ENCODE results near the gene RABAC1. TPM values are rescaled to one million over a fixed set of nuclear protein-coding genes. Genes with fewer than 3 reads are reported as not detected.

The RABAC1 gene
- total RNA-seq, 1 experiment from 2014 or later: 231 TPM

DNA sequence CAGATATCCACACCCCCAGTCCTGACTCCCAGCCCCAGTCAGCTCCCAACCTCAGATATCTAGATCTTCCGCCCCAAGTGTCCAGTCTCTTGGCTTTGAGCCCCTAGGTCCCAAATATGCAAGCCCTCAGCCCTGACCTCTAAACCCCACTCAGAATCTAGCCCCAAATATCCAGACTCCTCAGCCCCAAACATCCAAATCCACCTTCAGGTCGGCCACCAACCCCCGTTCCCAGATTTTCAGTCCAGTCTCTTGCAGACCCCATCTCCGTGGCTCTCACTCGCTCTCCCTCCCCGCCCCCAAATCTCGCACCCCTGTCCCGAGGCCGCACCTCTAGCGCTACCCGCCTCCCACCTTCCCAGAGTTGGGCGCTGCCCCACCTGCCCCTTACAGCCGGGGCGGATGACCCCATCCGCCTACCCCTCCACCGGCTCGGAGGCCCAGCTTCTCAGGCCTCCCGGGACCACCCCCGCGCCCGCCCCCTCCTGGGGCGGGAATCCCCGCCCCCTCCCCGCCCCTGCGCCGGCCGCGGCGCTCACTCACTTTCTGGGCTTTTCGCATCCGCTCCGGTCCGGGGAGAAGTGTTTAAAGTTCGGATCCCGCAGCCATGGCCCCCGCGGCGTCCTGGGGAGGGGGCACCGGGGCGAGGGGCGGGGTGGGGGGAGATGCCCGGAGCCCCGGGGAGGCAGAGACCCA, 31.5 kb downstream of the RABAC1 start:
- Histone ChIP-seq H3K4me3 (no peak overlapping the region), H3K9me3 (no peaks in the 10 kb centered on the region), H3K27me3 (peaks cover 65% of the 10 kb centered on the region), H3K36me3 (no peaks in the 10 kb centered on the region)
- DNase-seq: no peak

DNA sequence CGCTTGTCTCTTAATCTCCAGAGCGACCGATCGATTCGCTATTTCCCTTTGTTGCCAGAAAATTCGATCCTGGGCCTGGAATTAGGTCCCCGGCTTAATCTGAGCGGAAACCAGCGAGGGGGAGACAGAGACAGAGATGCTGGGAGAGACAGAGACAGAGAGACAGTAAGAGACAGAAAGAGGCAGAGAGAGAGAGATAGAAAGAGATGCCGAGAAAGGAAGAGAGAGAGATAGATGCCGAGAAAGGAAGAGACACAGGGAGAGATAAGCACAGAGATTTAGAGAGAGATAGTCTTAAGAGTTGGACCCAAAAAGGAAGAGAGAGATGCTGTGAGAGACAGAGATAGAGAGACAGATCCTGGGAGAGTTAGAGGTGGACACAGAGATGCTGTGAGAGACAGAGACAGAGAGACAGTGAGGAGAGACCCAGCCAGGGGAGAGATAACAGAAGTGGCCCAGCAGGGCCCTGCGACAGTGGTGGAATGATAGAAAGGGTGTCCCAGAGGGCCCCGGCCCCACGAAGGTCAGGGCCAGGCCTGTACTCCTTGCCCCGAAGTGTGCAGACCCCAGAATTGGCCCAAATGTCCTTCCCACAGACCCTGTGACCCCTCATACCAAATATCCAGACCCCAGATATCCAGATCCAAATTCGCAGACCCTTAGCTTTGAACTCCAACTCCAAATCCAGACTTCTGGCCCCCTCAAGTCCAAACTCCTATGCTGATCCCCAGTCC, 32.2 kb downstream of the RABAC1 start:
- H3K36me3 ChIP-seq: no peaks in the 10 kb centered on the region
- DNase-seq: no peak
- H3K9me3 ChIP-seq: no peaks in the 10 kb centered on the region
- peaks cover 70% of the 10 kb centered on the region for H3K27me3 ChIP-seq
- no peak overlapping the region for H3K4me3 ChIP-seq

DNA sequence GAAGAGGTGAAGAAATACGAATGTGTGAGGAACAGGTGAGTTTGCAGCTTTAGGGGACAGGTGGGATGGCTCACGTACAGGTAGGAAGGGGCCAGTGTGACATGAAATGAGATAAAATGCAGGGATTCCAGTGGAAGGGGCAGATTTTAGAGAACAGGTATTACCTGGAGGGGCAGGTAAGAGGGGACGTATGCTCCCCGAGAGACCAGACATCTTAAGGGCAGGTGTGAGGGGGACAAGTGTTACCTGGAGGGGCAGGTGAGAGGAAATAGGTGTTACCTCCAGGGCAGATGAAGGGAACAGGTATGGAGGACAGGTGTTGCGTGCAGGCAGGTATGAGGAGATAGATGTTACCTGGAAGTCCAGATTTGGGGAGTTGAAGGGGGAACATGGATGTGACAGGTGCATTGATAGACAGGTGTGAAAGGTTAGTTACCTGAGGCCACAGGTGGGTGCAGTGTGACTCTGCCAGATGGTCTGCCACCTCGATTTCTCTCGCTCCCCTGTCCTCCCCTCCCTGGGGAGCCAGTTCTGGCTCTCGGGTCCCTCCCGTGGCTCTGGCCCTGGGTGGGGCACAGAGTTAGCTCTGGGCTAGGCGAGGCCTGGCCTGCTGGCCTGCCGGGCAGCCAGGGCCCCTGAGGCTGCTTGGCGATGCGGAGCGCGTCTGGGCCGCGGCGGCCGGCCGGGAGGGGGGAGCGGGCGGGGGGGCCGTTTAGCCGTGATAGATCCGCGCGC, 32.9 kb downstream of the RABAC1 start:
- Histone ChIP-seq H3K36me3 (no peaks in the 10 kb centered on the region), H3K9me3 (no peaks in the 10 kb centered on the region), H3K4me3 (no peak overlapping the region), H3K27me3 (peaks cover 65% of the 10 kb centered on the region)
- no peak for DNase-seq

DNA sequence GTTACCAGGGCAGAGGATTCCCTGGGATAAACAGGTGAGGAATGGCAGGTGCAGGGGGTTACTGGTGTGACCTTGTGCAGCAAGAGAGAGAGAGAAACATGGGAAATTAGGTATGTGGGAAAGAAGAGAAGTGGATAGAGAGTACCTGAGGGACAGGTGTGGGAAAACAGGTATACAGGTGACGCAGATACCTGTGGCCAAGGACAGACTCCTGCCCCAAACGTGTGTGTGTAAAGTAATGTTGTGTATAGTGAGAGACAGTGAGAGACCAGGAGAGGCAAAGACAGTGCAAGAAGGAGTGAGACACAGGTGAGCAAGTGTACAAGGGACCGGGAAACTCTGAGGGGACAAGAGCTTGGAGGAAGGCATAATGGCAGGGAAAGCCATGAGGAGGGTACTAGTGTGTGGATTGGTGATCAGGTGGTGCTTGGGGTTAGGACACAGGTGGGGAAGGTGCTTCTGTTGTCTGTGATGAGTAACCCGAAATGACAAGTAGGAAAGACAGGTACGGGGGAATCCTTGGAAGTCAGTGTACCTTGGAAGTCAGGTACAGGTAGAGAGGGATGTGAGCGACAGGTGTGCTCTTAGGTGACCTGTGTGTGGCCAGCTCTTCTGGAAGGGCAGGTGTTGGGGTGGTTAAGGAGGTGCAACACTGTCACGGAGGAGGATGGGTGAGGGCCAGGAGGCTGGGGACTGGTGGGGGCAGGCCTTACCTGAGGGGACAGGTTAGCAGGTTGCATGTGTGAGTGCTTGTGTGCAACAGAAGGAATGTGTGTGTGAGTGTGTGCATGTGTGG, 33.7 kb downstream of the RABAC1 start:
- DNase-seq: no peak
- Histone ChIP-seq H3K27me3 (peaks cover 57% of the 10 kb centered on the region), H3K36me3 (no peaks in the 10 kb centered on the region), H3K9me3 (no peaks in the 10 kb centered on the region), H3K4me3 (no peak overlapping the region)

DNA sequence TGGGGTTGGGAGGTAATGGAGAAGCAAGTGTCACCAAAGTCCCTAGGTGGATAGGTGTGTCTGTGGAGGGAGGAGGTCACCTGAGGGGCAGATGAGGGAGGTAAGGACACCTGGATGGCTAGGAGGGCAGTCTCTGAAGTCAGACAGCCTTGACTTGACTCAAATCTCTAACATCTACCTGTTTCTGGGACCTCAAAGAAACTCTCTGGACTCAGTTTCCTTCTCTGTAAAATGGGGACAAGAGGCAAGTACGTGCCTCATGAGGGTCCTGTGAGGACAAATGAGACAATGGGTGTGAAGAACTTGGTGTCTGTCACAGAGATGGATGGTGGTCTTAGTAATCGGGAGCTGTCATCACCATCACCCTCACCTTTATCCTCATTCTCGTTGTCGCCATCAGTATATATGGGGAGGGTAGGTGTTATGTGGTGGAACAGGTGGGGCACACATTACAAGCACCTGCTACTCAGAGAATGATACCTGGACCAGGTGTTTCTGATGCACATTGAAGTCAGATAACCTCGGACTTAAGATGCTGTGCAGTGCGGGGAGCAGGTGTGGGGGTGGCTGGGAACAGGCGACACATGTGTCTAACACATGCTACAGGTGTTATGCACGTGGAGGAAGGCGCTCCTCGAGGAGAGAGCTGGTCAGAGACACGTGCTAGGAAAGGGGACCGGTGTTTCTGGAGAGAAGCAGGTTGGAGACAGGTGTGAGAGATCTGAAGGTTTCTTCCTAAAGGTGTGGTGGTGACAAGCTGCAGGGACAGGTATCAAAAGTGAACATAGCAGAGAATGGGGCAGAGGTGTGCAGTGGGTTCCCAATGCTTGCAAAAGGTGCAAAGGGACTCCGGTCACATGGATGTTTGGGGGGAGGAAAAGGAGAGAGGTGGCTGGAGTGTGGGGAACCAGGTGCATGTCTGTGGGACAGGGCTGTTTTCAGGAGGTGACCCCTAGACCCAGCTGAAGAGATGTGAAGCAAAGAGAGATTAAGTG, 34.7 kb downstream of the RABAC1 start:
- DNase-seq: no peak
- Histone ChIP-seq H3K9me3 (no peaks in the 10 kb centered on the region), H3K27me3 (peaks cover 47% of the 10 kb centered on the region), H3K36me3 (no peaks in the 10 kb centered on the region), H3K4me3 (no peak overlapping the region)

DNA sequence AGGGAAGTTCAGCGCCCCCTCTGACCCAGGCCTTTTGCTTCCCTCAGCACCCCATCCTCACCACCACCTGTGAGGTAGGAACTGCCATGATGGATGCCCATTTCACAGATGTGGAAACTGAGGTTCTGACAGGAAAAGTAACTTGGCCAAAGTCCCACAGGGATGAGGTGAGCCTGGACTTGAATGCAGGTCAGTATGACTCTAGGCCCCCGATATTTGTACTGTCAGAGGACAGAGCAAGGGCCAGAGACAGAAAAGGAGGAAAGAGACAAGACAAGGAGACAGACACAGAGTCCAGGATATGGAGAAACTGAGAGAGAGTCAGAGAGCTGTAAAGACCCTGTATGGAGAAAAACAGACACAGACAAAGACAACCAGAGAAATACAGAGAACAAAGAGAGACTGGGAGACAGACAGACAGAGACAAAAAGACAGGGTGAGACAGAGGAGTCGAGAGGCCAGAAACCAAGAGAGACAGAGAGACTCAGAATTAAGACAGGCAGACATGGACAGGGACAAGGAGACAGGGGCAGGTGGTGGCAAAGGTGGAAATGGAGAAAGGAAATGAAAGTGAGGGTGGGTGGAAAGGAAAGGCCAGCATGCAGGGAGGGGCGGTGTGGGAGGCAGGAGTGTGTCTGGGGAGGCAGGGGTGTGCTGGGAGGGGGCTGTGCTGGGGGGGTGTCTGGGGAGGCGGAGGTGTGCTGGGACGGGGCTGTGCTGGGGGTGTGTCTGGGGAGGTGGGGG, 35.9 kb downstream of the RABAC1 start:
- no peak for DNase-seq
- peaks cover 39% of the 10 kb centered on the region for H3K27me3 ChIP-seq

DNA sequence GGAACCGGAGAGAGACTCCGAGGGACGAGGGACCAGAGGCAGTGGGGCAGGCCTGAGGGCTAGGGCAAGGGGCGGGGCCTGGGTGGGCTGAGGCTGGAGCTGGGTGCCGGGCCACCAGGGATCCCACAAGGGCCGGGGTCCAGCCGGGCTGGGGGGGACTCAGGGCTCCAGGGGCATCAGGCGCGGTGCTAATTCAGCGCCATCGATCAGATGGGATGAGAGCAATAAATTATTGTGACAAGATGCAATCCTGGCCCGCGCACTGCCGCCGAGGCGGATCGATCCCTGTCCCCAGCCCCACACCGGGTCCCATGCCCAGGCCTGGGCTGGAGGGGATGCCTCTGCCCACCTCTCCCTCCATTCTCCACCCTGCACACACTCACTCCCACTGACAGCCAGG, 36.5 kb downstream of the RABAC1 start:
- Histone ChIP-seq H3K4me3 (no peak overlapping the region), H3K9me3 (peaks cover 2% of the 10 kb centered on the region), H3K27me3 (peaks cover 41% of the 10 kb centered on the region), H3K36me3 (no peaks in the 10 kb centered on the region)
- no peak for DNase-seq

More for the DNA sequence above, 35.9 kb downstream of the RABAC1 start:
- Histone ChIP-seq H3K36me3 (no peaks in the 10 kb centered on the region), H3K9me3 (peaks cover 2% of the 10 kb centered on the region), H3K4me3 (no peak overlapping the region)

DNA sequence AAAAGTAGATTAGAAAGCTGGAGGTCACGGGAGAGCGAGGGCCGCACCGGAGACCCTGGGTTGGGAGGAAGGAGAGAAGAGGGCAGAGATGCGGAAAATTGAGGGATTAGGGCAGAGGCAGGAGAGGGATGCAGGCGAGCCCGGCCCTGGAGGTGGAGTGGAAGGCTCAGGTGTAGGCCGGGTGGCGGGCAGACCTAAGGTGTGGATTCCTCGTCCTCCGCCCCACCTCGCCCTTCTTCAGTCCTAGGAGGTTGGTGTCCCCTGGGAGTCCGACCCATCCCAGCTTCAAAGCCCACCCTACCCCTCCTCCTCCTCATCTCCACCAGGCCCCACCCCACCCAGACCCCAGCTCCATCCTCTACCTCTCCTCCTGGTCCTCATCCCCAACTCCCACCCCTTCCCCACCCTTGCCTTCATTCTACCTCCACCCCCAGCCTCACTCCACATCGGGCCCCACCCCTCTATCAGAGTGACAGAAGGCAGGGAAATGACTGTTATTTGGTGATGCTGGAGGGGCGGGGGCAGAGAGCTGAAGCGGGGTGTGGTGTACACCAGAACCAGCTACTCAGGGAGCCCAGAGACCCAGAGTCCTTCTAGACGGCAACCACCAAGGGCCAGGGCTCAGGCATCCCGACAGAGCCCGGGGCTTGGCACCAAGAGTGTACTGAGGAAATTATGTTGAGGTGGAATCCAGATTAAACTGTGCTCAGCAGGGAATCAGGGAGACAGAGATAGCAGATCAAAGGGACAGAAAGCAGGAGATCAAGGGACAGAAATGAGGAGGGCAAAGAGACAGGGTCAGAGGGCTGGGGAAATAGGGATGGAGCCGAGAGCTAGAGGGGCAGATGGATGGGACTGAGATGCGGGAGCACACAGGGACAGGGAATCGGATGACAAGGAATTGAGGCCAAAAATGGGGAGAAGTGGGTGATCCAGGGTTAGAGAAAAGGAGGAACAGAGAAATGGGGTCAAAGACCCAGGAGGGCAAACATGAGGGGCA, 37.2 kb downstream of the RABAC1 start:
- Histone ChIP-seq H3K27me3 (peaks cover 38% of the 10 kb centered on the region), H3K9me3 (peaks cover 2% of the 10 kb centered on the region), H3K4me3 (no peak overlapping the region), H3K36me3 (no peaks in the 10 kb centered on the region)
- DNase-seq: no peak

DNA sequence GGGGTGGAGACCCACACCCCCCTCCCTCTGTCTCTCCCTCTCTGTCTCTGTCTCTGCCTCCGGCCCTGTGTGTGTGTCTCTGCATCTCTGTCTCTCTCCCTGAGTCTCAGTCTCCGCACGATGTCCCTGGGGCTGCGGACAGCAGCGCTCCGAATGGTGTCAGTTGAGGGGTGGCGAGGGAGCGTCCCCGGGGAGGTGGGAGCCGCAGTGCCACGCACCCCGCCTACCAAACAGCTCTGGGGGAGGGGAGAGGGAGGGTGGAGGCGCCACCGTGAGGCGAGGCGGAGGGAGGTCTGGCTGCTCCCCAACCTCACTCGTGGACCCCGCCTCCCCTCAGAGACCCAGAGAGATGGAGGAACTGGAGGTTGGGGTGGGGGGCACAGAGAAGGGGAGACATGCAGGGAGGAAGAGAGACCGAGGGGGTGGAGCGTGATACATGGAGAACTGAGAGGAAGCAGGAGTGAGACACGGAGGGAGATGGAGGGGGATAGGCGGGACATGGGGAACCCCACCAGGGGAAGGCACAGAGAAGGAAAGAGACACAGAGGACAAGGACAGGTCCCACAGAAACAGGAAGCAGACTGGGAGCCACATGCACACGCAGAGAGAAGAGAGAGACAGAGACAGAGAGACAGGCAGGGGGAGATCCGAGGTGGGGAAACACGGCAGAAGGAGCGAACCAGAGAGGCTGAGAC, 38.1 kb downstream of the RABAC1 start:
- Histone ChIP-seq H3K27me3 (peaks cover 41% of the 10 kb centered on the region), H3K4me3 (no peak overlapping the region), H3K9me3 (peaks cover 2% of the 10 kb centered on the region), H3K36me3 (no peaks in the 10 kb centered on the region)
- no peak for DNase-seq

DNA sequence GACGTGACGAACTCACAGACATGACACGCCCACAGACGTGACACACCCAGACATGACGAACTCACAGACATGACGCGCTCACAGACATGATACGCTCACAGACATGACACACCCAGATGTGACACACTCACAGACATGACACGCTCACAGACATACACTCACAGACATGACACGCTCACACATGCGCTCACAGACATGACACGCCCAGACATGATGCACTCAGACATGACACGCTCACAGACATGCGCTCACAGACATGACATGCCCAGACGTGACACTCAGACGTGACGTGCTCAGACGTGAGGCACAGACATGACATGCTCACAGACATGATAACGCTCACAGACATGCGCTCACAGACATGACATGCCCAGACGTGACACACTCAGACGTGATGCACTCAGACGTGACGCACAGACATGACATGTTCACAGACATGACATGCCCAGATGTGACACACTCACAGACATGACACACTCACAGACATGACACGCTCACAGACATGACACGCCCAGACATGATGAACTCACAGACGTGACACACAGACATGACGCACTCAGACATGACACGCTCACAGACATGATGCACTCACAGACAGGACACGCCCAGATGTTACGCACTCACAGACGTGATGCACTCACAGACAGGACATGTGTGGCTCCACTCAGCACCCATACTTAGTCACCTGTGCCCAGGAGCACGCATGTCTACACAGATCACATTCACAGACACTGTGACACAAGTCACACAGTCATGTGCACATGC, 39.0 kb downstream of the RABAC1 start:
- no peak for DNase-seq
- Histone ChIP-seq H3K36me3 (no peaks in the 10 kb centered on the region), H3K27me3 (peaks cover 45% of the 10 kb centered on the region), H3K9me3 (peaks cover 2% of the 10 kb centered on the region), H3K4me3 (no peak overlapping the region)

DNA sequence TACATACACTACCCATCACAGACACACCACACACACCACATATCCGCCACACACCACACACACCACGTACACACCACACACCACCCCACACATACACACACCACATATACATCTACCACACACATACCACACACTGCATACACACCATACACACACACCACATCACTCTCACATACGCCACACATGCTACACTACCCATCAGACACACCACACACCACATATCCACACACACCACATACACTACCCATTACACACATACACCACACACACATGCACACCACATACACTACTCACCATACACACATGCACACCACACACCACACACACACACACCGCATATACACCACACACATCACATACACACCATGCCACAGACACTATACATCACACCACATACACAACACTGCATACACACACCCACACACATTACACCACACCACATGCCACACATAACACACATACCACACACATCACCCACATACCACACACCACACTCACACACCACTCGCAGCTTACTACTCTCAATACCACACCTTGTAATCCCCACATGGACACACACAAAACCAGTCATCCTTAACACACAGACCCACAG, 40.4 kb downstream of the RABAC1 start:
- H3K36me3 ChIP-seq: no peaks in the 10 kb centered on the region
- no peak for DNase-seq
- H3K27me3 ChIP-seq: peaks cover 40% of the 10 kb centered on the region
- no peak overlapping the region for H3K4me3 ChIP-seq
- H3K9me3 ChIP-seq: peaks cover 2% of the 10 kb centered on the region

DNA sequence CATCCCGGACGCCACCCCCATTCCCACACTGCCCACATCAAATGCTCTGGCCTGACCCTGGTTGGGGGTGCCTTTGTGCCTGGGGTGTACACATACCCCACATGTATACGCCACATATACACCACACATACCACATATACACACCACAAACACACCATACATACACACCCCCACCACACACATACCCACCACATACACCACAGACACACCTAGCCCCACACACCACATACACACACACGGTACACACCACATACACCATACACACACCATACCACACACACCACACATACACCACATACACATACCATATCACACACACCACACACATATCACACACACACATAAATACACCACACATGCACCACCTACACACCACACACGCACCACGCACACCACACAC, 41.0 kb downstream of the RABAC1 start:
- DNase-seq: no peak
- H3K36me3 ChIP-seq: no peaks in the 10 kb centered on the region
- no peak overlapping the region for H3K4me3 ChIP-seq
- peaks cover 2% of the 10 kb centered on the region for H3K9me3 ChIP-seq
- H3K27me3 ChIP-seq: peaks cover 43% of the 10 kb centered on the region

DNA sequence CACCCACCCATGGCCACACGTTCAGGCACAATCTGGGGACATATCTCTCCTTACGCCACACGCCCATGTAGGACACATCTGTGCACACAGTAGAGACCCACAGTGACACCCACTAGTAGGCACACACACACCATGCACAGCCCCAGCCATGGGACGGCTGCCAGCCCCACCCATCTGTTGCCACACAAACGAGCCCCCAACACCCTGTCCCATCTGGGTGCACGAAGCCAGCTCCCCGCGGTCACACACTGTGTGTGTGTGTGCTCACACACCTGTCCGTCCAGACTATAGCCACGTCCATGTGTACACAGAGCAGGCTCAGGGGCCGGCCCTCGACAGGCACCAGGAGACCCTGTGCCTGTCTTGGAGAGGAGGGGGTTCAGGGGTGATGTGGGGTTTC, 41.4 kb downstream of the RABAC1 start:
- Histone ChIP-seq H3K36me3 (no peaks in the 10 kb centered on the region), H3K27me3 (peaks cover 42% of the 10 kb centered on the region), H3K4me3 (no peak overlapping the region), H3K9me3 (peaks cover 2% of the 10 kb centered on the region)
- no peak for DNase-seq
